Vagina (tissue), 2 donors: ENCODE results near the gene SEC23IP.
"Not testable (repeated sequence)": the region's sequence is repeated elsewhere in the genome, so short reads cannot be mapped to it uniquely, and the experiment has no call there.

Experiments used
- CTCF ChIP-seq, 3 experiments: fragments of 450-650 bp in 2 of 3; fragments of 200-600 bp in 1 of 3; sonication (generic) in 1 of 3; IDR thresholded peaks; one replicate each; pipeline ENCODE4 v1.5.1; 2017 to 2019; ENCODE audit warnings: antibody characterized with exemption in 3 of 3, mild to moderate bottlenecking in 2 of 3, moderate library complexity in 2 of 3
- POLR2A ChIP-seq, 2 donors: fragments of 450-650 bp; IDR thresholded peaks; one replicate each; pipeline ENCODE4 v1.6.1; 2017; ENCODE audit warnings: antibody characterized with exemption in 2 of 2, mild to moderate bottlenecking in 2 of 2, moderate library complexity in 2 of 2

- not testable (repeated sequence) for TF ChIP-seq CTCF, POLR2A (IDR thresholded peaks at IDR 0.05)
Measured at GRCh38 chr10:119889201-119889600, 3.3 kb upstream of the SEC23IP start.
